Head of caudate nucleus (tissue), 42 donors: Measurements from ENCODE around the gene RASL11A.
"Not testable (repeated sequence)": the region's sequence is repeated elsewhere in the genome, so short reads cannot be mapped to it uniquely, and the experiment has no call there.

Source experiments
- DNase-seq, 42 donors: peaks; one replicate each; pipeline versions ENCODE4 v3.0.0 to v3.0.0-alpha.2; 2020 to 2021; ENCODE audit warnings: mixed read lengths in 7 of 42
- intact Hi-C: fragments of 100-400 bp; cut with DNase I; formaldehyde crosslinking; loops from one replicate; pipeline ENCODE4 v1.15.0; 2022

The RASL11A gene

DNA sequence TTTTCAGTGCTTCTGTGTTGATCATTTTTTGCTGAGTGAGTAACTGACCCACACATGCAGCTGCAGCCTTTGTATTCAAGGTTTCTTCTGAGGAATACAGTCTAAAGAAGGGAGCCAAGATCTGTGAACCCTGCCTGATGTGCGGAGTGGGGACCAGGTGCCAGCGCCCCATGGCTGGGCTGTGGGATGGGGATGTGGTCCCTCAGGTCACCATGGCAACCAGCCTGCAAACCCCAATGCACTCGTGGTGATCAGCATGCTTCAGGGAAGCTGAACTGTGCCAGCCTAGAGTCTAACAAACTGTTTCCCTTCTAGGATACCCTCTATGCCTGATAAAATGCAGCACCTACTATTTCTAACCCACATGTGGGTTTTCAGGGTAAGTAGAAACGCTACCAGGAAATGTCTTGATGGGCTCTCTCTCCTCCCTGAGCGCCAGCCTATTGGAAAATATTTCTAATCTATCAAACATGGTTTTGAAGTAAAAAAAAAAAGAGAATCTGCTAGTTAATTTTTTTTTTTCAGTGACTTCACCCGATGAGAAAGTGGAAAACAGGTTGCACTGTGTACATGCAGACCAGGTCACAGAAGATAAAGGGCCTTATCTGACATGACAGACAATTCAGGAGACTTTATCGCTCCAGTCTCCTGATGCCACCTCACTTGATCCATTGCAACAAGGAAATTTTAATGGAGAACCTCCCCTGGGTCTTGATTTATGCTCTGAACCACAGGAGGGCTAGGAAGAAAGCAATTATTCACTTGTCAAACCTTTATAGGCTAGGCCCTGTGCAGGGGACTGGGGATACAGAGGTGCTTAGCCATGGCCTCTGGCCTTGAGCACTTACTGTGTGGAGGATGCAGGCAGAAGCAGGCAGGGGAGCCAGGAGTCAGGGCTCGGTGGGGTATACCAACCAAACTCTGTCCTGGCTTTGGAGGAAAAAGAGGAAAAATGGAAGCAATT lies 51.1 kb downstream of the RASL11A start:
- no peak for DNase-seq
- intact Hi-C loops: no loop called here

DNA sequence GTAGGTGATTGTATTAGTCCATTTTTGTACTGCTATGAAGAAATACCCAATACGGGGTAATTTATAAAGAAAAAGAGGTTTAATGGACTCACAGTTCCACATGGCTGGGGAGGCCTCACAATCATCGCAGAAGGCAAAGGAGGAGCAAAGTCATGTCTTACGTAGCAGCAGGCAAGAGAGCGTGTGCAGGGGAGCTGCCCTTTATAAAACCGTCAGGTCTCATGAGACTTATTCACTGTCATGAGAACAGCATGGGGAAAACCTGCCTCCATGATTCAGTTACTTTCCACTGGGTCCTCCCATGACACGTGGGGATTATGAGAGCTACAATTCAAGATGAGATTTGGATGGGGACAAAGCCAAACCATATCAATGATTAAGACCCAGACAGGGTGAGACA lies 51.8 kb downstream of the RASL11A start:
- DNase-seq, intact Hi-C loops: not testable (repeated sequence)
